ENCODE results near the gene MYPOP. TPM values are rescaled to one million over a fixed set of nuclear protein-coding genes. Genes with fewer than 3 reads are reported as not detected.

MYPOP gene
- total and polyA plus RNA-seq, 2 donors (not counting 3 experiments of a cell fraction or from before 2014, with no cell fraction given) = 3.9 to 9.0 TPM

GRCh38 chr19:45890877-45891276, 11.5 kb downstream of the MYPOP start:
- Histone ChIP-seq H3K27me3 (ENCODE audit: control insufficient read depth in 2 of 2, insufficient read depth in 2 of 2, low read length in 2 of 2) (no peaks in the 10 kb centered on the region), H2AFZ (ENCODE audit: low read depth, low read length) (no peak overlapping the region), H3K4me2 (ENCODE audit: insufficient read depth, low read length) (no peak overlapping the region), H3K36me3 (ENCODE audit: control insufficient read depth in 2 of 2, extremely low read depth in 1 of 2, insufficient read depth in 2 of 2, low read length in 2 of 2) (peaks cover 0 to 2% of the 10 kb centered on the region in 2 experiments), H3K4me3 (replicated peaks in 1 of 3; ENCODE audit: insufficient read depth in 1 of 3, low read depth in 1 of 3, low read length in 3 of 3) (no peak overlapping the region), H3K27ac (ENCODE audit: insufficient read depth, low read depth, low read length) (no peak overlapping the region), H3K9ac (replicated peaks; ENCODE audit: extremely low read depth, insufficient read depth, low read length) (no peak overlapping the region), H3K9me1 (replicated peaks; ENCODE audit: control insufficient read depth, extremely low read depth, insufficient read depth, low read length) (no peaks in the 10 kb centered on the region), H3K4me1 (ENCODE audit: control insufficient read depth, extremely low read depth, insufficient read depth, low read length) (peaks cover 4% of the 10 kb centered on the region), H3K9me3 (replicated peaks; ENCODE audit: control insufficient read depth, insufficient read depth, low read length) (no peaks in the 10 kb centered on the region), H3K79me2 (ENCODE audit: control insufficient read depth, insufficient read depth, low read length) (no peaks in the 10 kb centered on the region), H4K20me1 (replicated peaks; ENCODE audit: control insufficient read depth, extremely low read depth, insufficient read depth, low read length) (no peaks in the 10 kb centered on the region)
- POLR2A ChIA-PET = no interaction called here
- intact Hi-C loops (cut with micrococcal nuclease) = no loop called here
- no peak for FAIRE-seq
- TF ChIP-seq GATA2 (IDR thresholded peaks at IDR 0.05; ENCODE audit: insufficient read depth, insufficient read length, low read depth, low read length) (no peak), POLR2A (IDR thresholded peaks at IDR 0.05; ENCODE audit: low read depth, low read length) (no peak), CTCF (IDR thresholded peaks at IDR 0.05; ENCODE audit: extremely low read depth in 1 of 2, insufficient read depth in 1 of 2, low read depth in 1 of 2, low read length in 2 of 2) (no peak), EZH2 (IDR thresholded peaks at IDR 0.05; ENCODE audit: borderline replicate concordance, low read depth, low read length, severe bottlenecking) (no peak), JUN (IDR thresholded peaks at IDR 0.05; ENCODE audit: borderline replicate concordance, insufficient read depth, insufficient read length, low read depth) (no peak), MYC (IDR thresholded peaks at IDR 0.05; ENCODE audit: low read depth, low read length) (no peak), FOS (IDR thresholded peaks at IDR 0.05; ENCODE audit: borderline replicate concordance, insufficient read depth, low read length) (no peak), MAX (IDR thresholded peaks at IDR 0.05; ENCODE audit: insufficient read depth, insufficient read length) (no peak), POLR2AphosphoS5 (IDR thresholded peaks at IDR 0.05; ENCODE audit: insufficient read depth, low read depth, low read length) (no peak)
- dilution Hi-C loops (cut with MboI; ENCODE audit: extremely low pct_ligation_motif_present, low sequenced_read_pairs) = no loop called here
- DNase-seq (ENCODE audit: low read depth, low spot score) = no peak
- CTCF ChIA-PET = interaction anchor here (1.3 kb wide), 1 partner anchor 10 kb away, joined by 3 read pairs; no protein-coding TSS in a partner anchor
- BruUV-seq (replicated peaks) = no TSS peak

Data from endothelial cell of umbilical vein (primary cell).